Spleen (tissue), 11 donors: ENCODE measurements around the gene CNTROB. TPM values are rescaled to one million over a fixed set of nuclear protein-coding genes. Genes with fewer than 3 reads are reported as not detected.
A peak's percentile ranks its signal among the peaks of the same experiment; 100 is the strongest.

Source experiments
- DNase-seq: peaks from one replicate; pipeline ENCODE4 v3.0.0-alpha.2; 2020
- H3K27ac ChIP-seq, 8 donors: fragments of 200-600 bp; sonication (generic) in 7 of 8; 1 replicate in 4 of 8; 2 replicates in 4 of 8; pipeline versions ENCODE4 v1.5.0 to v1.8.0; 2016 to 2021; ENCODE audit warnings: inconsistent platforms in 4 of 8, mild to moderate bottlenecking in 4 of 8, moderate library complexity in 1 of 8
- H3K27me3 ChIP-seq, 7 donors: fragments of 200-600 bp; sonication (generic) in 6 of 7; replicated peaks in 1 of 7; 1 replicate in 4 of 7; 2 replicates in 3 of 7; pipeline versions ENCODE4 v1.5.0 to v1.8.0; 2016 to 2021; ENCODE audit warnings: inconsistent platforms in 3 of 7, mild to moderate bottlenecking in 1 of 7
- H3K36me3 ChIP-seq, 6 donors: fragments of 200-600 bp; sonication (generic) in 5 of 6; 1 replicate in 4 of 6; 2 replicates in 2 of 6; pipeline versions ENCODE4 v1.5.0 to v1.8.0; 2016 to 2021; ENCODE audit warnings: inconsistent platforms in 2 of 6
- H3K4me1 ChIP-seq, 6 donors: fragments of 200-600 bp; sonication (generic) in 5 of 6; 1 replicate in 3 of 6; 2 replicates in 3 of 6; pipeline versions ENCODE4 v1.5.0 to v1.8.0; 2016 to 2021; ENCODE audit warnings: inconsistent platforms in 3 of 6
- H3K4me3 ChIP-seq, 8 donors: fragments of 200-600 bp; sonication (generic) in 7 of 8; 1 replicate in 4 of 8; 2 replicates in 4 of 8; pipeline versions ENCODE4 v1.5.0 to v1.8.0; 2016 to 2021; ENCODE audit warnings: inconsistent platforms in 4 of 8, mild to moderate bottlenecking in 4 of 8, moderate library complexity in 2 of 8
- H3K9me3 ChIP-seq, 8 donors: fragments of 200-600 bp; sonication (generic) in 7 of 8; 1 replicate in 4 of 8; 2 replicates in 4 of 8; pipeline versions ENCODE4 v1.5.0 to v1.8.0; 2016 to 2021; ENCODE audit warnings: inconsistent platforms in 4 of 8
- CTCF ChIP-seq, 11 experiments: fragments of 200-600 bp in 7 of 11; fragments of 450-650 bp in 4 of 11; sonication (generic) in 4 of 11; IDR thresholded peaks in 8 of 11; conservative IDR thresholded peaks in 3 of 11; 1 replicate in 7 of 11; 2 replicates in 4 of 11; pipeline versions ENCODE4 v1.4.0 to v1.8.0; 2016 to 2021; ENCODE audit warnings: antibody characterized with exemption in 11 of 11, inconsistent platforms in 4 of 11, mild to moderate bottlenecking in 1 of 11
- POLR2A ChIP-seq, 3 donors: fragments of 450-650 bp; IDR thresholded peaks; one replicate each; pipeline ENCODE4 v1.5.1; 2017; ENCODE audit warnings: antibody characterized with exemption in 3 of 3, mild to moderate bottlenecking in 1 of 3
- POLR2AphosphoS5 ChIP-seq, 3 donors: sonication (generic); formaldehyde crosslinking; IDR thresholded peaks; one replicate each; pipeline ENCODE4 v1.5.1; 2017; ENCODE audit warnings: antibody characterized with exemption in 3 of 3
- WGBS, 5 donors: extraction: QIAGEN DNeasy Blood & Tissue Kit in 3 of 5; methylation state at CpG; one replicate each; pipeline versions ENCODE4 v1.1.5 to v1.1.7; 2013 to 2018; 5-methylcytosine and 5-hydroxymethylcytosine counted together
- intact Hi-C: fragments of 100-400 bp; cut with DNase I; formaldehyde crosslinking; loops from one replicate; pipeline ENCODE4 v1.15.0; 2023; ENCODE audit warnings: low total_unique reads
- polyA plus RNA-seq, 3 donors: library from polyadenylated mRNA; stranded (reverse); fragments of 200-250 nt; gene quantifications; one replicate each; pipeline ENCODE4 v1.2.1, GENCODE V29; 2013
- total RNA-seq, 7 donors: library from RNA; depleted of rRNA in 3 of 7; stranded (reverse); fragments of >200 nt in 3 of 7; fragmentation: NEBNext Ultra II Directional in 4 of 7; extraction: Animal tissue kit (Norgen Biotek cat#: 25700) in 4 of 7; gene quantifications; one replicate each; pipeline versions ENCODE4 v1.1.0 to v1.2.1, GENCODE V29; 2016 to 2021
- donor health status: healthy with polysubstance abuse.
- donor health status: DM: no; HTN: no; CAD: no; lungs with moderate emphysema.
- donor health status: DM: no; HTN: no; CAD: no.
- donor health status: Bipolar disorder and iron deficiency.
- donor health status: healthy.
- donor health status: DM: no; HTN: no; CAD: no.
- donor health status: DM: yes; HTN: yes; CAD: no.

The CNTROB gene
- total and polyA plus RNA-seq, 10 donors: 19.6 to 27.1 (median 24.7) TPM

- DNase-seq: no peak
- no peak for TF ChIP-seq POLR2AphosphoS5 (IDR thresholded peaks at IDR 0.05)
- no peak for TF ChIP-seq POLR2A (IDR thresholded peaks at IDR 0.05)
- TF ChIP-seq CTCF (IDR thresholded peaks at IDR 0.05 in 8 of 11, conservative IDR thresholded peaks at IDR 0.05 in 3 of 11): no peak
Measured at GRCh38 chr17:7922269-7922844, 9.6 kb upstream of the CNTROB start.

GRCh38 chr17:7922845-7923628 lies 9.0 kb upstream of the CNTROB start:
- Histone ChIP-seq H3K36me3 (peaks cover 0 to 14% (median 0%) of the 10 kb centered on the region in 6 donors), H3K4me1 (peaks cover 5 to 26% (median 17%) of the 10 kb centered on the region in 6 donors), H3K9me3 (no peaks in the 10 kb centered on the region), H3K27ac (peak overlapping the region; percentile 52 to 83 (median 76)), H3K27me3 (no peaks in the 10 kb centered on the region), H3K4me3 (peak overlapping the region; percentile 6 to 74 (median 40))
- intact Hi-C loops: no loop called here
- TF ChIP-seq POLR2A (IDR thresholded peaks at IDR 0.05): peak in 2 of 3 donors; percentile 19 to 73
- TF ChIP-seq CTCF (IDR thresholded peaks at IDR 0.05 in 8 of 11, conservative IDR thresholded peaks at IDR 0.05 in 3 of 11): peak in 3 of 11 experiments; percentile 4 to 17 (median 10)
- TF ChIP-seq POLR2AphosphoS5 (IDR thresholded peaks at IDR 0.05): peak; percentile 89 to 91 (median 90)
- WGBS, 5 donors: 22 to 40% (median 25%) methylated on average over 19 to 45 of the region's 45 CpGs
- peak; percentile 95 for DNase-seq

More at GRCh38 chr17:7922269-7922844, 9.6 kb upstream of the CNTROB start:
- WGBS, 5 donors: 32 to 41% (median 33%) methylated on average over 16 of the region's 16 CpGs
- peaks cover 5 to 26% (median 17%) of the 10 kb centered on the region in 6 donors for H3K4me1 ChIP-seq
- peak overlapping the region; percentile 52 to 83 (median 76) for H3K27ac ChIP-seq
- H3K36me3 ChIP-seq: peaks cover 0 to 8% (median 0%) of the 10 kb centered on the region in 6 donors
- no peaks in the 10 kb centered on the region for H3K27me3 ChIP-seq
- H3K4me3 ChIP-seq: peak overlapping the region; percentile 6 to 74 (median 40)
- no peaks in the 10 kb centered on the region for H3K9me3 ChIP-seq
- intact Hi-C loops: no loop called here

DNA sequence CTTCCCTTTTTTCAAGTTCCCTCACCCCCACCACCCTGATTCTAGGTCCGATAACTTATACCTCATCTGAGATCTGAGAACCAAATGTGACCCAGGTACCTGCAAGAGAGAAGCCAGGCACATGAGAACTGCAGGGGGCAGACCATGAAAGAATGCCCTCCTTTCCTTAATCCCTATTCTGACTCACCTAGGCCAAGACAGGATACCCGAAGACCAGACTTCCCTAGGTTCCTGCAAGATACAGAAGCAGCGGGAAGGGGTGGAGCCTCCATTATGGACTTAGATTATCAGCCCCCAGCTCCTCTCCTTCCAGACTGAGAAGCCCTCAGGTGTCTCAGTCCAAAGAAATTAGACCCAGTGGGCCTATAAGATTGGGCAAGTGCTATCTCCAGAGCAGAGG lies 4.4 kb upstream of the CNTROB start:
- no peak for DNase-seq
- Histone ChIP-seq H3K9me3 (no peaks in the 10 kb centered on the region), H3K36me3 (peaks cover 0 to 42% (median 3%) of the 10 kb centered on the region in 6 donors), H3K4me3 (no peak overlapping the region), H3K4me1 (peaks cover 4 to 49% (median 31%) of the 10 kb centered on the region in 6 donors), H3K27me3 (no peaks in the 10 kb centered on the region), H3K27ac (no peak overlapping the region)
- no peak for TF ChIP-seq POLR2A (IDR thresholded peaks at IDR 0.05)
- TF ChIP-seq POLR2AphosphoS5 (IDR thresholded peaks at IDR 0.05): no peak
- no peak for TF ChIP-seq CTCF (IDR thresholded peaks at IDR 0.05 in 8 of 11, conservative IDR thresholded peaks at IDR 0.05 in 3 of 11)
- intact Hi-C loops: no loop called here
- WGBS, 5 donors: 82 to 94% (median 89%) methylated on average over 3 of the region's 3 CpGs
